ENCODE results near the gene KCNK10.

DNA sequence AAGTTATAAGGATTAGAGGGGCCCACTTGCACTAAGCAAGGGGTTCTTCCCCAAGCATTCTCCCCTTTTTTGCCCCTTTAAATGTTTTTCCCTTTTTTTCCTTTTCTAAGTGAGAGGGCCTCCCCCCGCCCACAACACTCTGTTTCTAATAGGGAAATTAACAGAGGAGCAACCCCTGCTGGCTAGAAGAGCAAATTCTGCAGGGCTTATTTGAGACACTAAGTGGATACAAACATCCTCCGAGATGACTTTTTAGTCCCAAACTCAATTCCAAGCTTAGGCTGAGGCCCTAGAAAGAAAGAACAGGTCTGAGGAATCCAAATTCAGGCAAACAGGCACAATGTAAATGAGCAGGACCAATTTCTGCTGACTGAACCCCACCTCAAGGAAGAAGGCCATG, 179.3 kb downstream of the KCNK10 start:
- TF ChIP-seq, protein P1, sequence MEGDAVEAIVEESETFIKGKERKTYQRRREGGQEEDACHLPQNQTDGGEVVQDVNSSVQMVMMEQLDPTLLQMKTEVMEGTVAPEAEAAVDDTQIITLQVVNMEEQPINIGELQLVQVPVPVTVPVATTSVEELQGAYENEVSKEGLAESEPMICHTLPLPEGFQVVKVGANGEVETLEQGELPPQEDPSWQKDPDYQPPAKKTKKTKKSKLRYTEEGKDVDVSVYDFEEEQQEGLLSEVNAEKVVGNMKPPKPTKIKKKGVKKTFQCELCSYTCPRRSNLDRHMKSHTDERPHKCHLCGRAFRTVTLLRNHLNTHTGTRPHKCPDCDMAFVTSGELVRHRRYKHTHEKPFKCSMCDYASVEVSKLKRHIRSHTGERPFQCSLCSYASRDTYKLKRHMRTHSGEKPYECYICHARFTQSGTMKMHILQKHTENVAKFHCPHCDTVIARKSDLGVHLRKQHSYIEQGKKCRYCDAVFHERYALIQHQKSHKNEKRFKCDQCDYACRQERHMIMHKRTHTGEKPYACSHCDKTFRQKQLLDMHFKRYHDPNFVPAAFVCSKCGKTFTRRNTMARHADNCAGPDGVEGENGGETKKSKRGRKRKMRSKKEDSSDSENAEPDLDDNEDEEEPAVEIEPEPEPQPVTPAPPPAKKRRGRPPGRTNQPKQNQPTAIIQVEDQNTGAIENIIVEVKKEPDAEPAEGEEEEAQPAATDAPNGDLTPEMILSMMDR (conservative IDR thresholded peaks at IDR 0.05; ENCODE audit: low read length), result no peak
- TF ChIP-seq EZH2phosphoT487 (IDR thresholded peaks at IDR 0.05; ENCODE audit: borderline replicate concordance, low read depth, low read length), result no peak

Measured in OCI-LY7 (cell line).